IMR-90 (cell line): ENCODE measurements around the gene KIF1C. TPM values are rescaled to one million over a fixed set of nuclear protein-coding genes. Genes with fewer than 3 reads are reported as not detected.

Experiments
- ATAC-seq: fragments of 200-7000 bp; cut with Tn5 transposase; 2 replicates; pipeline ENCODE4 v1.9.1; 2020; ENCODE audit warnings: low read depth, mild to moderate bottlenecking, moderate library complexity
- BruUV-seq: library from RNA; stranded (reverse); fragments of 400-500 nt; replicated peaks from 2 replicates; lab custom pipeline; 2021; lab: Mats Ljungman, UMichigan
- CTCF ChIA-PET: fragments of 300-600 bp; formaldehyde crosslinking; extraction: SDS; loops from one replicate; lab custom pipeline; 2021; ENCODE audit warnings: antibody characterized with exemption; lab: Yijun Ruan, JAX
- POLR2A ChIA-PET: fragments of 300-600 bp; sonication (Branson Sonifier 250); formaldehyde crosslinking; loops from one replicate; lab custom pipeline; 2022; ENCODE audit warnings: antibody characterized with exemption; ENCODE audit not compliant: unreplicated experiment; lab: Charles Lee
- DNase-seq: peaks from one replicate; pipeline ENCODE4 v3.0.0; 2013
- H2AFZ ChIP-seq: replicated peaks from 2 replicates; pipeline ENCODE3; 2013; ENCODE audit warnings: low read length, mild to moderate bottlenecking; ENCODE audit not compliant: poor library complexity
- H2AK5ac ChIP-seq: 2 replicates; pipeline ENCODE4 v1.6.1; 2013; ENCODE audit warnings: low read depth, low read length, inconsistent platforms
- H2AK9ac ChIP-seq: replicated peaks from 2 replicates; pipeline ENCODE3; 2013; ENCODE audit warnings: mild to moderate bottlenecking, low read depth, low read length, moderate library complexity; ENCODE audit not compliant: poor library complexity
- H2BK120ac ChIP-seq: 2 replicates; pipeline ENCODE4 v1.6.1; 2013; ENCODE audit warnings: low read depth, low read length, inconsistent platforms
- H2BK15ac ChIP-seq: 3 replicates; pipeline ENCODE4 v1.6.1; 2013; ENCODE audit warnings: low read depth, low read length, inconsistent platforms
- H2BK20ac ChIP-seq: 2 replicates; pipeline ENCODE4 v1.6.1; 2013; ENCODE audit warnings: low read depth, mild to moderate bottlenecking, inconsistent platforms, low read length, moderate library complexity
- H2BK5ac ChIP-seq: 2 replicates; pipeline ENCODE4 v1.6.1; 2013; ENCODE audit warnings: mild to moderate bottlenecking, low read depth, low read length, inconsistent platforms; ENCODE audit not compliant: poor library complexity, severe bottlenecking
- H3K14ac ChIP-seq: replicated peaks from 2 replicates; pipeline ENCODE4 v1.6.1; 2013; ENCODE audit warnings: low read depth, low read length, inconsistent platforms
- H3K18ac ChIP-seq: 2 replicates; pipeline ENCODE4 v1.6.1; 2013; ENCODE audit warnings: low read depth, low read length, control low read depth
- H3K23ac ChIP-seq: 2 replicates; pipeline ENCODE4 v1.6.1; 2013; ENCODE audit warnings: low read depth, low read length, inconsistent platforms
- H3K27ac ChIP-seq: 2 replicates; pipeline ENCODE4 v1.5.1; 2013; ENCODE audit warnings: mild to moderate bottlenecking, control low read depth, low read length; ENCODE audit not compliant: insufficient read depth
- H3K27me3 ChIP-seq: 2 replicates; pipeline ENCODE4 v1.6.1; 2013; ENCODE audit warnings: low read length; ENCODE audit not compliant: control insufficient read depth, insufficient read depth
- H3K36me3 ChIP-seq: 2 replicates; pipeline ENCODE4 v1.6.1; 2013; ENCODE audit warnings: low read length, mixed read lengths; ENCODE audit not compliant: control insufficient read depth, insufficient read depth
- H3K4ac ChIP-seq: 2 replicates; pipeline ENCODE4 v1.6.1; 2013; ENCODE audit warnings: low read depth, low read length, inconsistent platforms
- H3K4me1 ChIP-seq: 2 replicates; pipeline ENCODE4 v1.6.1; 2013; ENCODE audit warnings: low read length, mixed read lengths; ENCODE audit not compliant: control insufficient read depth, insufficient read depth
- H3K4me2 ChIP-seq: 2 replicates; pipeline ENCODE4 v1.6.1; 2013; ENCODE audit warnings: low read depth, mild to moderate bottlenecking, control low read depth, low read length, moderate library complexity
- H3K4me3 ChIP-seq: 2 replicates; pipeline ENCODE4 v1.5.1; 2013; ENCODE audit warnings: low read depth, mild to moderate bottlenecking, control low read depth, low read length, moderate library complexity; ENCODE audit not compliant: insufficient read depth
- H3K56ac ChIP-seq: 2 replicates; pipeline ENCODE4 v1.6.1; 2013; ENCODE audit warnings: low read length, inconsistent platforms; ENCODE audit not compliant: insufficient read depth; ENCODE audit errors: extremely low read depth
- H3K79me1 ChIP-seq, 2 experiments: 2 replicates each; pipeline ENCODE4 v1.6.1; 2013; ENCODE audit warnings: low read length in 2 of 2, inconsistent platforms in 1 of 2, low read depth in 1 of 2
- H3K9ac ChIP-seq: 2 replicates; pipeline ENCODE4 v1.6.1; 2013; ENCODE audit warnings: low read depth, low read length, control low read depth
- H3K9me1 ChIP-seq: 2 replicates; pipeline ENCODE4 v1.6.1; 2013; ENCODE audit warnings: low read length, inconsistent platforms; ENCODE audit not compliant: insufficient read depth
- H3K9me3 ChIP-seq: 2 replicates; pipeline ENCODE4 v1.6.1; 2013; ENCODE audit warnings: low read length; ENCODE audit not compliant: control insufficient read depth, insufficient read depth
- H4K20me1 ChIP-seq: 2 replicates; pipeline ENCODE4 v1.6.1; 2013; ENCODE audit warnings: low read length, inconsistent platforms; ENCODE audit not compliant: insufficient read depth
- H4K5ac ChIP-seq: 2 replicates; pipeline ENCODE4 v1.6.1; 2013; ENCODE audit warnings: mild to moderate bottlenecking, low read depth, low read length, control low read depth
- H4K8ac ChIP-seq, 2 experiments: 2 replicates each; pipeline ENCODE4 v1.6.1; 2013; ENCODE audit warnings: low read depth in 2 of 2, low read length in 2 of 2, control low read depth in 1 of 2, inconsistent platforms in 1 of 2
- H4K91ac ChIP-seq: 2 replicates; pipeline ENCODE4 v1.6.1; 2013; ENCODE audit warnings: low read depth, low read length, inconsistent platforms; ENCODE audit not compliant: insufficient read depth
- BHLHE40 ChIP-seq: fragments of 150-350 bp; IDR thresholded peaks from 2 replicates; pipeline ENCODE4 v1.6.1; 2016; ENCODE audit warnings: mild to moderate bottlenecking, low read depth, low read length
- CHD1 ChIP-seq: IDR thresholded peaks from 2 replicates; pipeline ENCODE4 v1.6.1; 2012; ENCODE audit warnings: low read depth, low read length, improper control_type of control experiment
- CTCF ChIP-seq: conservative IDR thresholded peaks from 2 replicates; pipeline ENCODE4 v1.5.1; 2012; ENCODE audit warnings: mild to moderate bottlenecking, low read depth, low read length, improper control_type of control experiment
- ELK1 ChIP-seq: fragments of 150-350 bp; IDR thresholded peaks from 2 replicates; pipeline ENCODE4 v1.6.1; 2016; ENCODE audit warnings: low read depth, mild to moderate bottlenecking, low read length, moderate library complexity, borderline replicate concordance
- FOS ChIP-seq: fragments of 150-350 bp; IDR thresholded peaks from 2 replicates; pipeline ENCODE4 v1.6.1; 2016; ENCODE audit warnings: low read depth, low read length
- MAFK ChIP-seq: IDR thresholded peaks from 2 replicates; pipeline ENCODE4 v1.6.1; 2012; ENCODE audit warnings: low read depth, low read length, improper control_type of control experiment
- MAZ ChIP-seq: IDR thresholded peaks from 2 replicates; pipeline ENCODE4 v1.6.1; 2012; ENCODE audit warnings: low read depth, mild to moderate bottlenecking, low read length, improper control_type of control experiment, moderate library complexity, borderline replicate concordance
- MXI1 ChIP-seq: IDR thresholded peaks from 2 replicates; pipeline ENCODE4 v1.6.1; 2012; ENCODE audit warnings: low read depth, mild to moderate bottlenecking, low read length, moderate library complexity, borderline replicate concordance
- NFE2L2 ChIP-seq: fragments of 150-350 bp; IDR thresholded peaks from 2 replicates; pipeline ENCODE4 v1.6.1; 2016; ENCODE audit warnings: low read depth, mild to moderate bottlenecking, low read length
- POLR2A ChIP-seq: IDR thresholded peaks from 2 replicates; pipeline ENCODE4 v1.6.1; 2012; ENCODE audit warnings: mild to moderate bottlenecking, low read depth, low read length
- RAD21 ChIP-seq: IDR thresholded peaks from 2 replicates; pipeline ENCODE4 v1.6.1; 2012; ENCODE audit warnings: low read length, improper control_type of control experiment
- RCOR1 ChIP-seq: IDR thresholded peaks from 2 replicates; pipeline ENCODE4 v1.6.1; 2012; ENCODE audit warnings: mild to moderate bottlenecking, low read length, improper control_type of control experiment; ENCODE audit not compliant: insufficient replicate concordance
- SMC3 ChIP-seq: fragments of 150-350 bp; IDR thresholded peaks from 2 replicates; pipeline ENCODE4 v1.6.1; 2016; ENCODE audit warnings: low read depth, mild to moderate bottlenecking, antibody characterized with exemption, low read length, moderate library complexity
- USF2 ChIP-seq: fragments of 150-350 bp; IDR thresholded peaks from 2 replicates; pipeline ENCODE4 v1.6.1; 2017; ENCODE audit warnings: mild to moderate bottlenecking, antibody characterized with exemption, low read length, low read depth
- WGBS, 2 experiments: methylation state at CpG; one replicate each; pipeline versions ENCODE4 v1.1.5 to v1.1.7; 2013; ENCODE audit warnings: missing lambda C conversion rate in 2 of 2; ENCODE audit not compliant: insufficient read length in 1 of 2; ENCODE audit errors: extremely low coverage in 2 of 2; 5-methylcytosine and 5-hydroxymethylcytosine counted together
- dilution Hi-C: fragments of 300-500 bp; cut with HindIII; formaldehyde crosslinking; loops from one replicate; pipeline ENCODE4 v1.14.3; 2018; ENCODE audit warnings: low sequenced_read_pairs; ENCODE audit not compliant: unreplicated experiment
- in situ Hi-C: fragments of 300-500 bp; cut with MboI; formaldehyde crosslinking; loops from 3 replicates; pipeline ENCODE4 v1.14.3; 2019; ENCODE audit warnings: low sequenced_read_pairs, inconsistent platforms, mixed read lengths
- intact Hi-C: fragments of 100-400 bp; cut with micrococcal nuclease; formaldehyde crosslinking; loops from 2 replicates; pipeline ENCODE4 v1.10.0; 2022
- polyA plus RNA-seq, 3 experiments: library from polyadenylated mRNA; depleted of rRNA; stranded (reverse); fragments of >200 nt; gene quantifications; 2 replicates each; pipeline ENCODE4 v1.2.3, GENCODE V29; 2012; ENCODE audit warnings: low replicate concordance in 1 of 3
- total RNA-seq: library from RNA; depleted of rRNA; stranded (reverse); fragments of >200 nt; gene quantifications from 2 replicates; pipeline ENCODE4 v1.2.3, GENCODE V29; 2012

KIF1C gene
- total and polyA plus RNA-seq, 2 of the 4 experiments (the other 2 are of a cell fraction), result 27.4 to 28.7 TPM

GRCh38 chr17:4950746-4951204 lies 47.0 kb upstream of the KIF1C start, which contains the start of gene ENO3:
Gene ENO3, plus strand, starts transcription at chr17:4951119. Its CDS starts 711 bp downstream, at chr17:4951830.
- ChIA-PET POLR2A (interaction anchor here (0.8 to 1.3 kb wide), 2 partner anchors 16 to 117 kb away, joined by 4 to 8 read pairs; no protein-coding TSS in a partner anchor), CTCF (no interaction called here)
- peak within 1 kb of the TSS; percentile 95 to 97 for H4K8ac ChIP-seq

More at GRCh38 chr17:4950746-4951204, 47.0 kb upstream of the KIF1C start, which contains the start of gene ENO3:
- Histone ChIP-seq H2BK15ac (peak within 1 kb of the TSS; percentile 74; the same call in 1 of the 3 replicates), H4K5ac (peak within 1 kb of the TSS; percentile 77), H3K27ac (peak within 1 kb of the TSS; percentile 80), H3K27me3 (no peaks in the 10 kb centered on the region), H2BK120ac (peak within 1 kb of the TSS; percentile 89), H3K4me2 (peak within 1 kb of the TSS; percentile 64), H3K9ac (peak within 1 kb of the TSS; percentile 60), H2AK9ac (peak within 1 kb of the TSS; percentile 98), H3K14ac (peak within 1 kb of the TSS; percentile 92), H3K9me1 (peaks cover 23% of the 10 kb centered on the region; the same call in 1 of the 2 replicates), H2BK5ac (peak within 1 kb of the TSS; percentile 57), H3K4me3 (peak within 1 kb of the TSS; percentile 30), H4K20me1 (peaks cover 27% of the 10 kb centered on the region), H2AK5ac (peak within 1 kb of the TSS; percentile 97), H3K4me1 (peaks cover 30% of the 10 kb centered on the region), H3K79me1 (peaks cover 12 to 27% of the 10 kb centered on the region in 2 experiments; a peak in 3 of 4 replicates), H3K23ac (peak within 1 kb of the TSS; percentile 91), H3K18ac (peak within 1 kb of the TSS; percentile 8), H2BK20ac (peak within 1 kb of the TSS; percentile 61), H3K4ac (peak within 1 kb of the TSS; percentile 99), H3K36me3 (peaks cover 10% of the 10 kb centered on the region), H2AFZ (peak within 1 kb of the TSS; percentile 92), H4K91ac (peak within 1 kb of the TSS; percentile 94), H3K9me3 (no peaks in the 10 kb centered on the region), H3K56ac (peak within 1 kb of the TSS; percentile 84)
- no CpG with 5 or more reads among the region's 7 CpGs for WGBS, 2 experiments
- in situ Hi-C loops (no loop called here), dilution Hi-C loops (no loop called here), intact Hi-C loops (no loop called here)
- no peak for TF ChIP-seq FOS
- no peak for TF ChIP-seq MAFK
- TF ChIP-seq BHLHE40, result no peak
- TF ChIP-seq CHD1, result no peak
- TF ChIP-seq MXI1, result no peak
- no peak for TF ChIP-seq RCOR1
- no peak for TF ChIP-seq ELK1
- TF ChIP-seq NFE2L2, result no peak
- TF ChIP-seq SMC3, result no peak
- no peak for TF ChIP-seq CTCF
- TF ChIP-seq USF2, result no peak
- TF ChIP-seq MAZ, result no peak
- no peak for TF ChIP-seq RAD21
- TF ChIP-seq POLR2A, result no peak
- ATAC-seq, result no peak
- DNase-seq, result no peak
- no TSS peak for BruUV-seq
